Esophagus muscularis mucosa (tissue), 3 donors: Measurements from ENCODE around the gene ABCC3.

Experiments used
- POLR2AphosphoS5 ChIP-seq, 2 donors: sonication (generic); formaldehyde crosslinking; IDR thresholded peaks; one replicate each; pipeline ENCODE4 v1.6.1; 2017; ENCODE audit warnings: antibody characterized with exemption in 2 of 2
- TF ChIP-seq, protein P1 (sequence below), 3 experiments: fragments of 200-600 bp in 2 of 3; fragments of 450-650 bp in 1 of 3; sonication (generic) in 2 of 3; IDR thresholded peaks; one replicate each; pipeline ENCODE4 v1.5.1; 2017 to 2019; ENCODE audit warnings: antibody characterized with exemption in 3 of 3, mild to moderate bottlenecking in 2 of 3, moderate library complexity in 1 of 3

DNA sequence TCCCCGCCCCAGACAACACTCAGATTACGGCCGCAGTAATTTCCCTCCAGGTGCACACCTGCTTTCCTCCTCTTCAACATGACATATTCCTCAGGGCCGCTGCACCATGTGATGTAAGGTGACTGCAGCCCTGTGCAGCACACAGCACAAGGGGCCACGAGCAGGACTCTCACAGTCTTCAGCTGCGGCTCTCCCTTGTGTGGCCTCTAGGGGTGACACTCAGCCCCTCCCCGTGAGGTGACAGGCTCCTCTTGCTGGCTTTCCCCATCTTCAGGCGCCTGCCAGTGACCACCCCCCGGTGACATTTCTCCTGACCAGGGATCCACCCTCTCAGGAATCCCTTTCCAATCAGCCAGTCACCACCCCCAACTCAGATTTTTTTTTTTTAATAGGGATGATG is 31.3 kb upstream of the ABCC3 start:
- TF ChIP-seq, protein P1, sequence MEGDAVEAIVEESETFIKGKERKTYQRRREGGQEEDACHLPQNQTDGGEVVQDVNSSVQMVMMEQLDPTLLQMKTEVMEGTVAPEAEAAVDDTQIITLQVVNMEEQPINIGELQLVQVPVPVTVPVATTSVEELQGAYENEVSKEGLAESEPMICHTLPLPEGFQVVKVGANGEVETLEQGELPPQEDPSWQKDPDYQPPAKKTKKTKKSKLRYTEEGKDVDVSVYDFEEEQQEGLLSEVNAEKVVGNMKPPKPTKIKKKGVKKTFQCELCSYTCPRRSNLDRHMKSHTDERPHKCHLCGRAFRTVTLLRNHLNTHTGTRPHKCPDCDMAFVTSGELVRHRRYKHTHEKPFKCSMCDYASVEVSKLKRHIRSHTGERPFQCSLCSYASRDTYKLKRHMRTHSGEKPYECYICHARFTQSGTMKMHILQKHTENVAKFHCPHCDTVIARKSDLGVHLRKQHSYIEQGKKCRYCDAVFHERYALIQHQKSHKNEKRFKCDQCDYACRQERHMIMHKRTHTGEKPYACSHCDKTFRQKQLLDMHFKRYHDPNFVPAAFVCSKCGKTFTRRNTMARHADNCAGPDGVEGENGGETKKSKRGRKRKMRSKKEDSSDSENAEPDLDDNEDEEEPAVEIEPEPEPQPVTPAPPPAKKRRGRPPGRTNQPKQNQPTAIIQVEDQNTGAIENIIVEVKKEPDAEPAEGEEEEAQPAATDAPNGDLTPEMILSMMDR (IDR thresholded peaks at IDR 0.05): no peak
- no peak for TF ChIP-seq POLR2AphosphoS5 (IDR thresholded peaks at IDR 0.05)
